SK-N-SH (cell line): Measurements from ENCODE around the gene ZNF791. TPM values are rescaled to one million over a fixed set of nuclear protein-coding genes. Genes with fewer than 3 reads are reported as not detected.

ENCODE experiments used
- CTCF ChIA-PET: fragments of 300-600, 350-600 bp; formaldehyde crosslinking; extraction: SDS; loops from one replicate; lab custom pipeline; 2021; lab: Yijun Ruan, JAX
- POLR2A ChIA-PET: fragments of 350-600 bp; sonication (Branson Sonifier 250); formaldehyde crosslinking; extraction: SDS; loops from one replicate; lab custom pipeline; 2020; ENCODE audit warnings: antibody characterized with exemption, inconsistent platforms; lab: Yijun Ruan, JAX
- DNase-seq: peaks from one replicate; pipeline ENCODE4 v3.0.0; 2012
- H2AFZ ChIP-seq: fragments of 200-600 bp; sonication (generic); 2 replicates; pipeline ENCODE4 v1.8.1; 2016; ENCODE audit warnings: antibody characterized with exemption, mild to moderate bottlenecking, low read depth
- H3F3A ChIP-seq: fragments of 200-600 bp; sonication (generic); replicated peaks from 2 replicates; pipeline ENCODE3; 2016; ENCODE audit warnings: antibody characterized with exemption, mild to moderate bottlenecking; ENCODE audit not compliant: insufficient read depth
- H3K27ac ChIP-seq, 2 experiments: fragments of 200-500 bp in 1 of 2; fragments of 200-600 bp in 1 of 2; sonication (Bioruptor generic) in 1 of 2; sonication (generic), shearing (Covaris generic) in 1 of 2; 2 replicates each; pipeline versions ENCODE4 v1.5.1 to v1.6.1; 2014 to 2016; ENCODE audit warnings: low read depth in 2 of 2, inconsistent platforms in 1 of 2, low read length in 1 of 2, mild to moderate bottlenecking in 1 of 2, mixed read lengths in 1 of 2
- H3K27me3 ChIP-seq: fragments of 200-600 bp; sonication (generic), shearing (Covaris generic); 2 replicates; pipeline ENCODE4 v1.6.1; 2016; ENCODE audit warnings: mixed run types; ENCODE audit not compliant: insufficient read depth
- H3K36me3 ChIP-seq, 2 experiments: fragments of 200-500 bp in 1 of 2; fragments of 200-600 bp in 1 of 2; sonication (Bioruptor generic) in 1 of 2; sonication (generic) in 1 of 2; replicated peaks in 1 of 2; 2 replicates each; pipeline versions ENCODE3 to v1.5.1; 2014 to 2016; ENCODE audit warnings: low read length in 1 of 2, mild to moderate bottlenecking in 1 of 2; ENCODE audit not compliant: insufficient read depth in 2 of 2, control insufficient read depth in 1 of 2
- H3K4me1 ChIP-seq, 2 experiments: fragments of 200-500 bp in 1 of 2; fragments of 200-600 bp in 1 of 2; sonication (Bioruptor generic) in 1 of 2; sonication (generic), shearing (Covaris generic) in 1 of 2; 2 replicates each; pipeline versions ENCODE4 v1.5.1 to v1.6.1; 2014 to 2016; ENCODE audit warnings: low read depth in 1 of 2, low read length in 1 of 2, mixed run types in 1 of 2; ENCODE audit not compliant: insufficient read depth in 2 of 2, control insufficient read depth in 1 of 2
- H3K4me2 ChIP-seq: fragments of 200-600 bp; sonication (generic), shearing (Covaris generic); 2 replicates; pipeline ENCODE4 v1.6.1; 2017; ENCODE audit warnings: mixed run types
- H3K4me3 ChIP-seq, 2 experiments: fragments of 200-500 bp in 1 of 2; fragments of 200-600 bp in 1 of 2; sonication (Bioruptor generic) in 1 of 2; sonication (generic), shearing (Covaris generic) in 1 of 2; 2 replicates each; pipeline versions ENCODE4 v1.5.1 to v1.8.1; 2014 to 2016; ENCODE audit warnings: low read depth in 2 of 2, inconsistent platforms in 1 of 2, low read length in 1 of 2, mild to moderate bottlenecking in 1 of 2, mixed read lengths in 1 of 2, moderate library complexity in 1 of 2
- H3K79me2 ChIP-seq: fragments of 200-600 bp; sonication (generic); 2 replicates; pipeline ENCODE4 v1.8.1; 2017; ENCODE audit warnings: mild to moderate bottlenecking; ENCODE audit not compliant: insufficient read depth
- H3K9ac ChIP-seq: fragments of 200-600 bp; sonication (generic); 2 replicates; pipeline ENCODE4 v1.6.1; 2017; ENCODE audit warnings: mixed run types
- H3K9me2 ChIP-seq: fragments of 200-600 bp; sonication (generic); 2 replicates; pipeline ENCODE4 v1.6.1; 2017; ENCODE audit warnings: mixed run types
- H3K9me3 ChIP-seq: fragments of 200-600 bp; sonication (generic); 2 replicates; pipeline ENCODE4 v1.6.1; 2017; ENCODE audit warnings: mixed run types, mild to moderate bottlenecking, moderate library complexity
- H4K20me1 ChIP-seq: fragments of 200-600 bp; sonication (generic); 2 replicates; pipeline ENCODE4 v1.6.1; 2017; ENCODE audit warnings: mild to moderate bottlenecking, mixed run types; ENCODE audit not compliant: insufficient read depth
- CHD2 ChIP-seq: fragments of 150-350 bp; IDR thresholded peaks from 2 replicates; pipeline ENCODE4 v1.6.1; 2018; ENCODE audit warnings: low read length; ENCODE audit not compliant: partially characterized antibody
- ELF1 ChIP-seq: IDR thresholded peaks from 2 replicates; pipeline ENCODE4 v1.4.0; 2012
- EZH2phosphoT487 ChIP-seq: fragments of 200-600 bp; sonication (generic); IDR thresholded peaks from 2 replicates; pipeline ENCODE4 v1.6.1; 2017; ENCODE audit warnings: low read depth, mixed run types, mild to moderate bottlenecking, antibody characterized with exemption, moderate library complexity, borderline replicate concordance
- GABPA ChIP-seq: IDR thresholded peaks from 2 replicates; pipeline ENCODE4 v1.4.0; 2012; ENCODE audit warnings: low read depth, mild to moderate bottlenecking
- GATA2 ChIP-seq: sonication (generic); formaldehyde crosslinking; IDR thresholded peaks from 2 replicates; pipeline ENCODE4 v1.5.0; 2020; ENCODE audit warnings: mild to moderate bottlenecking, missing genetic modification reagents
- IRF3 ChIP-seq: fragments of 150-350 bp; IDR thresholded peaks from 2 replicates; pipeline ENCODE4 v1.6.1; 2016; ENCODE audit warnings: mild to moderate bottlenecking, low read depth, low read length
- MXI1 ChIP-seq: IDR thresholded peaks from 2 replicates; pipeline ENCODE4 v1.6.1; 2012; ENCODE audit warnings: mild to moderate bottlenecking, low read depth, low read length, improper control_type of control experiment
- NFIC ChIP-seq: IDR thresholded peaks from 2 replicates; pipeline ENCODE4 v1.4.0; 2012; ENCODE audit warnings: borderline replicate concordance
- NRF1 ChIP-seq: IDR thresholded peaks from 2 replicates; pipeline ENCODE4 v1.6.1; 2012; ENCODE audit warnings: low read depth, mild to moderate bottlenecking, low read length
- PBX3 ChIP-seq: IDR thresholded peaks from 2 replicates; pipeline ENCODE4; 2012
- RAD21 ChIP-seq: IDR thresholded peaks from 2 replicates; pipeline ENCODE4 v1.6.1; 2012; ENCODE audit warnings: mild to moderate bottlenecking, low read length
- RFX5 ChIP-seq: IDR thresholded peaks from 2 replicates; pipeline ENCODE4 v1.6.1; 2012; ENCODE audit warnings: mild to moderate bottlenecking, improper control_type of control experiment, low read length
- RXRA ChIP-seq: IDR thresholded peaks from 2 replicates; pipeline ENCODE4 v1.4.0; 2012; ENCODE audit warnings: low read depth, mild to moderate bottlenecking, borderline replicate concordance
- SIN3A ChIP-seq: IDR thresholded peaks from 2 replicates; pipeline ENCODE4 v1.6.1; 2012; ENCODE audit warnings: low read depth, mild to moderate bottlenecking, low read length, moderate library complexity, borderline replicate concordance
- YY1 ChIP-seq: IDR thresholded peaks from 2 replicates; pipeline ENCODE4 v1.4.0; 2012; ENCODE audit warnings: low read depth, mild to moderate bottlenecking
- WGBS: methylation state at CpG from one replicate; pipeline ENCODE4 v1.1.6; 2017; ENCODE audit warnings: low lambda C conversion rate; 5-methylcytosine and 5-hydroxymethylcytosine counted together
- polyA plus RNA-seq, 3 experiments: library from polyadenylated mRNA; depleted of rRNA; stranded (reverse); fragments of >200 nt; gene quantifications; 2 replicates each; pipeline ENCODE4 v1.2.3, GENCODE V29; 2012

The ZNF791 gene
- polyA plus RNA-seq, 1 of the 3 experiments (the other 2 are of a cell fraction) = 8.9 TPM

- TF ChIP-seq NRF1 = no peak
Measured at GRCh38 chr19:12639901-12640613, 29.3 kb downstream of the ZNF791 start (continued).

- Histone ChIP-seq H3K9me3 (no peaks in the 10 kb centered on the region), H3K4me2 (no peak overlapping the region), H3K27ac (no peak overlapping the region), H3K4me3 (no peak overlapping the region), H3K27me3 (no peaks in the 10 kb centered on the region), H3K9ac (no peak overlapping the region), H3K36me3 (no peaks in the 10 kb centered on the region), H3K79me2 (no peaks in the 10 kb centered on the region), H3K4me1 (peaks cover 0 to 5% of the 10 kb centered on the region in 2 experiments; a peak in 1 of 4 replicates), H4K20me1 (no peaks in the 10 kb centered on the region), H3K9me2 (no peaks in the 10 kb centered on the region), H3F3A (no peaks in the 10 kb centered on the region), H2AFZ (no peak overlapping the region)
- no peak for TF ChIP-seq MXI1
- no peak for TF ChIP-seq GABPA
- no peak for TF ChIP-seq RXRA
- no peak for TF ChIP-seq CHD2
- no peak for TF ChIP-seq RFX5
- no peak for TF ChIP-seq GATA2
- no peak for TF ChIP-seq IRF3
- no peak for TF ChIP-seq PBX3
- no peak for TF ChIP-seq NFIC
- no peak for TF ChIP-seq SIN3A
- no peak for TF ChIP-seq YY1
- TF ChIP-seq RAD21 = no peak
- TF ChIP-seq EZH2phosphoT487 = no peak
- TF ChIP-seq ELF1 = no peak
- WGBS = 53% methylated on average over 13 of the region's 13 CpGs
- ChIA-PET POLR2A (no interaction called here), CTCF (interaction anchor here (1.9 kb wide), 1 partner anchor 31 kb away, joined by 8 read pairs; no protein-coding TSS in a partner anchor)
- no peak for DNase-seq
Measured at GRCh38 chr19:12641456-12641855, 30.7 kb downstream of the ZNF791 start.
